HepG2 (cell line): Measurements from ENCODE around the gene FHL1. TPM values are rescaled to one million over a fixed set of nuclear protein-coding genes. Genes with fewer than 3 reads are reported as not detected.

Source experiments
- CHCHD3 ChIP-seq: sonication (generic); formaldehyde crosslinking; IDR thresholded peaks from 2 replicates; pipeline ENCODE4 v1.8.0; 2022; ENCODE audit warnings: mild to moderate bottlenecking, missing genetic modification reagents, moderate library complexity
- HNF4G ChIP-seq, 2 experiments: sonication (generic) in 1 of 2; formaldehyde crosslinking in 1 of 2; IDR thresholded peaks; 2 replicates each; pipeline versions ENCODE4 v1.4.0 to v1.6.1; 2011 to 2020; ENCODE audit warnings: borderline replicate concordance in 2 of 2, low read depth in 2 of 2, mild to moderate bottlenecking in 2 of 2, low read length in 1 of 2, missing genetic modification reagents in 1 of 2, moderate library complexity in 1 of 2
- KDM3A ChIP-seq: IDR thresholded peaks from 2 replicates; pipeline ENCODE4 v1.6.1; 2018; ENCODE audit warnings: low read depth, missing compliant biosample characterization
- MEF2D ChIP-seq: sonication (generic); formaldehyde crosslinking; IDR thresholded peaks from 2 replicates; pipeline ENCODE4 v1.5.1; 2020; ENCODE audit warnings: mild to moderate bottlenecking, missing genetic modification reagents
- MZF1 ChIP-seq: sonication (generic); formaldehyde crosslinking; IDR thresholded peaks from 2 replicates; pipeline ENCODE4 v1.8.1; 2023; ENCODE audit warnings: mild to moderate bottlenecking, missing genetic modification reagents, borderline replicate concordance
- NFKB2 ChIP-seq: sonication (generic); formaldehyde crosslinking; IDR thresholded peaks from 2 replicates; pipeline ENCODE4 v1.4.0; 2020; ENCODE audit warnings: missing genetic modification reagents, borderline replicate concordance
- RBFOX2 ChIP-seq: fragments of 200-400 bp; formaldehyde crosslinking; IDR thresholded peaks from 2 replicates; pipeline ENCODE4 v1.6.1; 2017; ENCODE audit warnings: low read depth, mild to moderate bottlenecking, low read length
- SRSF1 ChIP-seq: fragments of 200-400 bp; formaldehyde crosslinking; optimal IDR thresholded peaks from 2 replicates; pipeline ENCODE3; 2017; ENCODE audit warnings: mild to moderate bottlenecking, low read depth, low read length, moderate library complexity
- ZNF274 ChIP-seq: sonication (generic); formaldehyde crosslinking; IDR thresholded peaks from 2 replicates; pipeline ENCODE4 v1.5.1; 2020; ENCODE audit warnings: mild to moderate bottlenecking, missing genetic modification reagents
- ZNF292 ChIP-seq: sonication (generic); formaldehyde crosslinking; IDR thresholded peaks from 2 replicates; pipeline ENCODE4 v1.8.1; 2022; ENCODE audit warnings: mild to moderate bottlenecking, low read depth, missing genetic modification reagents, borderline replicate concordance
- ZNF703 ChIP-seq: sonication (generic); formaldehyde crosslinking; IDR thresholded peaks from 2 replicates; pipeline ENCODE4 v1.5.1; 2020; ENCODE audit warnings: missing genetic modification reagents, mild to moderate bottlenecking, moderate library complexity, borderline replicate concordance
- ZNF749 ChIP-seq: sonication (generic); formaldehyde crosslinking; IDR thresholded peaks from 2 replicates; pipeline ENCODE4 v1.8.0; 2022; ENCODE audit warnings: mild to moderate bottlenecking, missing genetic modification reagents, moderate library complexity, borderline replicate concordance
- ZNF891 ChIP-seq: sonication (generic); formaldehyde crosslinking; IDR thresholded peaks from 2 replicates; pipeline ENCODE4 v1.5.0; 2020; ENCODE audit warnings: mild to moderate bottlenecking, missing genetic modification reagents
- polyA plus RNA-seq, 8 experiments: library from polyadenylated mRNA; depleted of rRNA in 3 of 8; stranded (reverse) in 7 of 8; unstranded in 1 of 8; fragments of >200 nt; fragmentation: Illumina TruSeq in 4 of 8; extraction: Trizol in 4 of 8; gene quantifications; 2 replicates each; pipeline versions ENCODE4 v1.2.1 to v1.2.3, GENCODE V29; 2011 to 2016; ENCODE audit warnings: low read depth in 4 of 8, missing spikeins in 1 of 8, mixed read lengths in 1 of 8; ENCODE audit not compliant: insufficient read depth in 1 of 8
- total RNA-seq, 5 experiments: library from RNA; depleted of rRNA; stranded (reverse); fragments of >200 nt; fragmentation: Illumina TruSeq; extraction: Trizol; gene quantifications; 2 replicates each; pipeline ENCODE4 v1.2.3, GENCODE V29; 2016; ENCODE audit warnings: low read depth in 1 of 5
- TF ChIP-seq, protein P1 (sequence below): sonication (generic); formaldehyde crosslinking; IDR thresholded peaks from 2 replicates; pipeline ENCODE4 v1.4.0; 2020; ENCODE audit warnings: mild to moderate bottlenecking, missing genetic modification reagents
- TF ChIP-seq, protein P2 (sequence below): sonication (generic); formaldehyde crosslinking; IDR thresholded peaks from 2 replicates; pipeline ENCODE4 v1.9.0; 2022; ENCODE audit warnings: missing genetic modification reagents, mild to moderate bottlenecking, borderline replicate concordance

Gene FHL1
- total and polyA plus RNA-seq, 2 of the 13 experiments (the other 11 are each of a cell fraction or from before 2014, with no cell fraction given) = 0.33 TPM; not detected in 1

DNA sequence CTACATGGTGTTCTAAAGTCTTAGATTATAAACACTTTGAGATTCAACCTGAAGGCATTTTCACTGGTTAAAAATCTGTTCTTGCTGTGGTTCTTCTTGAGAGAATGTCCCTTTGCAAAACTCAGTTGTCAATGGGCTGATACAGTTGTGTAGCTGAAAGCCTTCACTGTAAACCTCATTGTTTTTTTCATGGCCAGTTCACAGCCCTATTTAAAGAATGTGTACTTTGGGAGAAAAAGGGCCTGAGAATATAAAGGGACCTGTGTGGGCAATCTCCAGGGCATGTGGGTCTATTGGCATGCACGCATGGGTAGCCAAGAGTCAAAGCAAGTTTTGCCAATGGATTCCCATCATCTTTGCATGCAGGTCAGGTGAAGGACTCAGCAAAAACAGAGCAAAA, 111.6 kb downstream of the FHL1 start (continued):
- TF ChIP-seq MZF1 (CRISPR knock-in tag) (no peak), ZNF703 (CRISPR knock-in tag) (no peak), SRSF1 (no peak), ZNF274 (CRISPR knock-in tag) (no peak), ZNF292 (CRISPR knock-in tag) (no peak), CHCHD3 (CRISPR knock-in tag) (no peak), RBFOX2 (no peak), KDM3A (CRISPR knock-in tag) (no peak), HNF4G (IDR thresholded peaks at IDR 0.05; ENCODE audit: borderline replicate concordance, low read depth, low read length) (no peak), HNF4G (CRISPR knock-in tag; IDR thresholded peaks at IDR 0.05; ENCODE audit: borderline replicate concordance, low read depth) (no peak), ZNF749 (CRISPR knock-in tag) (no peak), ZNF891 (CRISPR knock-in tag) (no peak), MEF2D (CRISPR knock-in tag) (no peak), NFKB2 (CRISPR knock-in tag) (no peak)
- TF ChIP-seq, protein P1, sequence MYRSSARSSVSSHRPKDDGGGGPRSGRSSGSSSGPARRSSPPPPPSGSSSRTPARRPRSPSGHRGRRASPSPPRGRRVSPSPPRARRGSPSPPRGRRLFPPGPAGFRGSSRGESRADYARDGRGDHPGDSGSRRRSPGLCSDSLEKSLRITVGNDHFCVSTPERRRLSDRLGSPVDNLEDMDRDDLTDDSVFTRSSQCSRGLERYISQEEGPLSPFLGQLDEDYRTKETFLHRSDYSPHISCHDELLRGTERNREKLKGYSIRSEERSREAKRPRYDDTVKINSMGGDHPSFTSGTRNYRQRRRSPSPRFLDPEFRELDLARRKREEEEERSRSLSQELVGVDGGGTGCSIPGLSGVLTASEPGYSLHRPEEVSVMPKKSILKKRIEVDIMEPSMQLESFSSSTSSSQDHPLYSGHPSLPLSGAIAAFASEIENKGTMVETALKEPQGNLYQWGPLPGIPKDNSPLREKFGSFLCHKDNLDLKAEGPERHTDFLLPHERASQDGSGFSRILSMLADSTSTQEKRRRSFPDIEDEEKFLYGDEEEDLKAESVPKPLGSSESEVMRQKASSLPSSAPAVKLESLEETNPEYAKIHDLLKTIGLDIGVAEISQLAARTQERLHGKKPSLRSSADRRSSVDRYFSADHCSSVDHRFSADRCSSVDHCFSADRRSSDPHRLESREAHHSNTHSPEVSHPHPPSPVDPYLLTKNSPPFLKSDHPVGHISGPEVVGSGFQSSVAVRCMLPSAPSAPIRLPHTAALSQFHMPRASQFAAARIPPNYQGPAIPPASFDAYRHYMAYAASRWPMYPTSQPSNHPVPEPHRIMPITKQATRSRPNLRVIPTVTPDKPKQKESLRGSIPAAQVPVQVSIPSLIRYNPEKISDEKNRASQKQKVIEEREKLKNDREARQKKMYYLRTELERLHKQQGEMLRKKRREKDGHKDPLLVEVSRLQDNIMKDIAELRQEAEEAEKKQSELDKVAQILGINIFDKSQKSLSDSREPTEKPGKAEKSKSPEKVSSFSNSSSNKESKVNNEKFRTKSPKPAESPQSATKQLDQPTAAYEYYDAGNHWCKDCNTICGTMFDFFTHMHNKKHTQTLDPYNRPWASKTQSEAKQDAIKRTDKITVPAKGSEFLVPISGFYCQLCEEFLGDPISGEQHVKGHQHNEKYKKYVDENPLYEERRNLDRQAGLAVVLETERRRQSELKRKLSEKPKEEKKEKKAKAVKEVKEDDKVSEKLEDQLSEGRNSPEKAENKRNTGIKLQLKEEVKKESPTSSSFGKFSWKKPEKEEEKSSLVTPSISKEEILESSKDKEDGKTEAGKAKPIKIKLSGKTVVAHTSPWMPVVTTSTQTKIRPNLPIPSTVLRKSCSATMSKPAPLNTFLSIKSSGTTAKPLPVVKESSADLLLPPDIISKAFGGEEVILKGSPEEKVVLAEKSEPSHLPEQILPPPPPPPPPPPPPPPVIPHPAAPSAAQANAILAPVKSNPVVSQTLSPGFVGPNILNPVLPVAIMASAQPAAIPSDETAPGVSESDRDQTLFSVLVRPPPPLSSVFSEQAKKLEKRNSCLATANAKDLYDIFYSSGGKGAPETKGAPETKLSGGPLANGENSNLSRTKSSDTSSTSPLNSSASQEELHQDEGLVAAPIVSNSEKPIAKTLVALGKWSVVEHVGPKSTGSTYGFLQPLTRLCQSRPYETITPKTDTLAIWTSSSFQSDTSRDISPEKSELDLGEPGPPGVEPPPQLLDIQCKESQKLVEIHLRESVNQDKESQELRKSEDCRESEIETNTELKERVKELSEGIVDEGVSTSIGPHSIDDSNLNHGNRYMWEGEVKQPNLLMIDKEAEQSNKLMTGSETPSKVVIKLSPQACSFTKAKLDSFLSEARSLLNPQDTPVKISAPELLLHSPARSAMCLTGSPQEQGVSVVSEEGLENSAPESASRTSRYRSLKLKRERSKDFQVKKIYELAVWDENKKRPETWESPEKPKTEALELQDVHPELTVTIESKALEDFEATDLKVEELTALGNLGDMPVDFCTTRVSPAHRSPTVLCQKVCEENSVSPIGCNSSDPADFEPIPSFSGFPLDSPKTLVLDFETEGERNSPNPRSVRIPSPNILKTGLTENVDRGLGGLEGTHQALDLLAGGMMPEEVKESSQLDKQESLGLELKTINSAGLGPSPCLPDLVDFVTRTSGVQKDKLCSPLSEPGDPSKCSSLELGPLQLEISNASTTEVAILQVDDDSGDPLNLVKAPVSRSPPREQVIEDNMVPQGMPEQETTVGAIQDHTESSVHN = no peak
- TF ChIP-seq, protein P2, sequence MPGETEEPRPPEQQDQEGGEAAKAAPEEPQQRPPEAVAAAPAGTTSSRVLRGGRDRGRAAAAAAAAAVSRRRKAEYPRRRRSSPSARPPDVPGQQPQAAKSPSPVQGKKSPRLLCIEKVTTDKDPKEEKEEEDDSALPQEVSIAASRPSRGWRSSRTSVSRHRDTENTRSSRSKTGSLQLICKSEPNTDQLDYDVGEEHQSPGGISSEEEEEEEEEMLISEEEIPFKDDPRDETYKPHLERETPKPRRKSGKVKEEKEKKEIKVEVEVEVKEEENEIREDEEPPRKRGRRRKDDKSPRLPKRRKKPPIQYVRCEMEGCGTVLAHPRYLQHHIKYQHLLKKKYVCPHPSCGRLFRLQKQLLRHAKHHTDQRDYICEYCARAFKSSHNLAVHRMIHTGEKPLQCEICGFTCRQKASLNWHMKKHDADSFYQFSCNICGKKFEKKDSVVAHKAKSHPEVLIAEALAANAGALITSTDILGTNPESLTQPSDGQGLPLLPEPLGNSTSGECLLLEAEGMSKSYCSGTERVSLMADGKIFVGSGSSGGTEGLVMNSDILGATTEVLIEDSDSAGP (CRISPR knock-in tag) = no peak
